DOHH2 (cell line): ENCODE measurements around the gene SAMD8.

Experiments used
- CTCF ChIP-seq: fragments of 200-600 bp; sonication (generic); IDR thresholded peaks from one replicate; pipeline ENCODE4 v1.5.1; 2014; ENCODE audit warnings: antibody characterized with exemption, mild to moderate bottlenecking, low read depth, low read length; ENCODE audit not compliant: poor library complexity, severe bottlenecking
- EZH2phosphoT487 ChIP-seq: fragments of 200-600 bp; sonication (generic); IDR thresholded peaks from 2 replicates; pipeline ENCODE4 v1.6.1; 2017; ENCODE audit warnings: borderline replicate concordance, mild to moderate bottlenecking, antibody characterized with exemption, low read length, moderate library complexity, mixed read lengths

- TF ChIP-seq CTCF (peak; percentile 55), EZH2phosphoT487 (no peak)
Observed at GRCh38 chr10:75108684-75109458, 2.6 kb upstream of the SAMD8 start.
